HG02759 (cell line): ENCODE data around the gene TPPP2.

ENCODE experiments used
- ATAC-seq: cut with Tn5 transposase; IDR thresholded peaks from one replicate; pipeline ENCODE4 v1.9.1; 2021; ENCODE audit warnings: mild to moderate bottlenecking, moderate library complexity; ENCODE audit not compliant: unreplicated experiment

The TPPP2 gene

GRCh38 chr14:21016413-21017190 is 13.4 kb upstream of the TPPP2 start:
- ATAC-seq, result no peak

- no peak for ATAC-seq
Measured at GRCh38 chr14:21017528-21018245, 12.3 kb upstream of the TPPP2 start.

GRCh38 chr14:21018286-21018685 is 11.7 kb upstream of the TPPP2 start:
- no peak for ATAC-seq

- ATAC-seq, result no peak
Measured at GRCh38 chr14:21018781-21019180, 11.2 kb upstream of the TPPP2 start.

GRCh38 chr14:21019366-21019765 is 10.7 kb upstream of the TPPP2 start:
- ATAC-seq, result no peak

GRCh38 chr14:21020977-21021545 is 9.0 kb upstream of the TPPP2 start:
- no peak for ATAC-seq

- ATAC-seq, result no peak
Measured at GRCh38 chr14:21022686-21023085, 7.3 kb upstream of the TPPP2 start.

- ATAC-seq, result no peak
Measured at GRCh38 chr14:21023174-21023573, 6.8 kb upstream of the TPPP2 start.

- ATAC-seq, result no peak
Measured at GRCh38 chr14:21023817-21024584, 6.0 kb upstream of the TPPP2 start.

GRCh38 chr14:21024585-21025370 is 5.2 kb upstream of the TPPP2 start, which contains the start of gene NDRG2:
Gene NDRG2, minus strand, starts transcription at chr14:21025061. Its CDS starts 1,746 bp downstream, at chr14:21023315.
- ATAC-seq, result peak; percentile 74

- ATAC-seq, result no peak
Measured at GRCh38 chr14:21025371-21026273, 4.4 kb upstream of the TPPP2 start.

- no peak for ATAC-seq
Measured at GRCh38 chr14:21026274-21026987, 3.6 kb upstream of the TPPP2 start.

GRCh38 chr14:21026988-21027315 is 3.1 kb upstream of the TPPP2 start:
- ATAC-seq, result no peak

- no peak for ATAC-seq
Measured at GRCh38 chr14:21030531-21030930, 514 bp downstream of the TPPP2 start.

- no peak for ATAC-seq
Measured at GRCh38 chr14:21032326-21033132, 2.5 kb downstream of the TPPP2 start.

GRCh38 chr14:21033133-21033698 is 3.2 kb downstream of the TPPP2 start:
- no peak for ATAC-seq

GRCh38 chr14:21034707-21035106 is 4.7 kb downstream of the TPPP2 start, which contains the start of gene RNASE13:
Gene RNASE13, minus strand, starts transcription at chr14:21034807. Its CDS starts 519 bp downstream, at chr14:21034288.
- ATAC-seq, result no peak

- no peak for ATAC-seq
Measured at GRCh38 chr14:21036751-21037150, 6.7 kb downstream of the TPPP2 start.
